ENCODE results near the gene ZMYND8.

DNA sequence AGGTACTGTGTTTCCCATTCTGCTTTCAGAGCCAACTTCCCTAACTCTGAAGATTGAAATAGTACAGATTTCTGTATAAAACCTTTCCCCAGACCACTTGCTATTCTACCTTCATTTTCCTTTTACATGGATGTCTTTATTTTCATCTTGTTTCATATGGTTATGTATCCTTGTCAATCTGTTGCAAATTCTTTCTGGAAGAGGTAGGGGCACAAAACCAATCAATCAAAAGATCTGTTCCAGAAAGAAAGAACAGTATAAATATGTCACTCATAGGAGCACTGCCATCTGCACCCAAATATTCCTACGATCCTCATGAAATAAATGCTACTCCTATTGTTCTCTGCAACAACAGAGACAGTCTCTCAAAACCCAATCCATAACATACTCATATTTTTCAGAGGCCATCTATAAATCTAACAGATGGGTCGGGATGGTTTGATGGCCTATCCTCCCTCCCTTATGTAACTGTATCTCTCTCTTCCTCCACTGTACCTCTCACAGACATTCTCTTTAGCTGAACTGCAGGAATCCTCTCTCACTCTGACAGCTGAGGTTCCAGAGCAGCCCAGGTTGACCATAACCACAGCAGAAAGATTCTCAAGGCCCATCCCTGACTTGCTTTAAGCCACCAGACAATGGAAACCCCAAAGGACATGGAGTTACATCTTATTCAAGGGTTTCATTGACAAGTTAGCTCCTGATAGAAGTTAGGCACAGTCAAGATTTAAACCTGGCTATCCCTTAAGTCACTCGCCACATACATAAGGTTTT, 112.8 kb downstream of the ZMYND8 start:
- TF ChIP-seq, protein P1, sequence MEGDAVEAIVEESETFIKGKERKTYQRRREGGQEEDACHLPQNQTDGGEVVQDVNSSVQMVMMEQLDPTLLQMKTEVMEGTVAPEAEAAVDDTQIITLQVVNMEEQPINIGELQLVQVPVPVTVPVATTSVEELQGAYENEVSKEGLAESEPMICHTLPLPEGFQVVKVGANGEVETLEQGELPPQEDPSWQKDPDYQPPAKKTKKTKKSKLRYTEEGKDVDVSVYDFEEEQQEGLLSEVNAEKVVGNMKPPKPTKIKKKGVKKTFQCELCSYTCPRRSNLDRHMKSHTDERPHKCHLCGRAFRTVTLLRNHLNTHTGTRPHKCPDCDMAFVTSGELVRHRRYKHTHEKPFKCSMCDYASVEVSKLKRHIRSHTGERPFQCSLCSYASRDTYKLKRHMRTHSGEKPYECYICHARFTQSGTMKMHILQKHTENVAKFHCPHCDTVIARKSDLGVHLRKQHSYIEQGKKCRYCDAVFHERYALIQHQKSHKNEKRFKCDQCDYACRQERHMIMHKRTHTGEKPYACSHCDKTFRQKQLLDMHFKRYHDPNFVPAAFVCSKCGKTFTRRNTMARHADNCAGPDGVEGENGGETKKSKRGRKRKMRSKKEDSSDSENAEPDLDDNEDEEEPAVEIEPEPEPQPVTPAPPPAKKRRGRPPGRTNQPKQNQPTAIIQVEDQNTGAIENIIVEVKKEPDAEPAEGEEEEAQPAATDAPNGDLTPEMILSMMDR (conservative IDR thresholded peaks at IDR 0.05) = no peak
- no peak for TF ChIP-seq ZFX (IDR thresholded peaks at IDR 0.05)
